ENCODE results near the gene UBE4B. TPM values are rescaled to one million over a fixed set of nuclear protein-coding genes. Genes with fewer than 3 reads are reported as not detected.
"Not testable (repeated sequence)": the region's sequence is repeated elsewhere in the genome, so short reads cannot be mapped to it uniquely, and the experiment has no call there.

Gene UBE4B
- total RNA-seq, 1 donor from 2014 or later: 54.8 TPM

DNA sequence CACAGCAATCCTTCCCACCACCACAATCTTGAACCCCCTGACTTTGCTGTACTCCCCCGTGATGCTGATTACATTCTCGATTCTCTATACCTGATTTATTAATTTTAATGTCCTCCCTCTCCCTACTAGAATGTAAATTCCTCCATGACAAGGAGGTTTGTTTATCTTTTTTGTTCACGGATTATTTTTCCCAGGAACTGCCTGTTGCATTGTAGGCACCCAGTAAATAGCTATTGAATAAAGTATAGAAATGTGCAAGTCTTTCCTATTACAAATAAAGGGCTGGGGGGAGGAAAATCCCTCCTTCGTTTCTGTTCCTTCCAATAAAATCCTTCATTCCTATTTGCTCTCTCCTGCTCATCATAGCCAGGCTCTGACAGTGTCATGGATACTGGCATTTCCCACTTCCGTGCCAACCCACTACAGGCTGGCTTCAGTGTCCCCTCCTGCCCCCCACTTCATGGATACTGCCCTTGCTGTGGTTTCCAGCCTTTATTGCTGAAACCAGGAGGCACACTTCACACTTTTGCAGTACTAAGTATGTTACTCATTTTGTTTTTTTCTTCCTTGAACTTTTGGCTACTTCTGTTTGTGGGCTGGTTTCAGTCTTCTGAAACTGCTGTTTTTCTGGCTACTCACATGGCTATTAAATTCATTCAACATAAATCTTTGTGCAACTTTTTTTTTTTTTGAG is 185.1 kb downstream of the UBE4B start:
- TF ChIP-seq, protein P1, sequence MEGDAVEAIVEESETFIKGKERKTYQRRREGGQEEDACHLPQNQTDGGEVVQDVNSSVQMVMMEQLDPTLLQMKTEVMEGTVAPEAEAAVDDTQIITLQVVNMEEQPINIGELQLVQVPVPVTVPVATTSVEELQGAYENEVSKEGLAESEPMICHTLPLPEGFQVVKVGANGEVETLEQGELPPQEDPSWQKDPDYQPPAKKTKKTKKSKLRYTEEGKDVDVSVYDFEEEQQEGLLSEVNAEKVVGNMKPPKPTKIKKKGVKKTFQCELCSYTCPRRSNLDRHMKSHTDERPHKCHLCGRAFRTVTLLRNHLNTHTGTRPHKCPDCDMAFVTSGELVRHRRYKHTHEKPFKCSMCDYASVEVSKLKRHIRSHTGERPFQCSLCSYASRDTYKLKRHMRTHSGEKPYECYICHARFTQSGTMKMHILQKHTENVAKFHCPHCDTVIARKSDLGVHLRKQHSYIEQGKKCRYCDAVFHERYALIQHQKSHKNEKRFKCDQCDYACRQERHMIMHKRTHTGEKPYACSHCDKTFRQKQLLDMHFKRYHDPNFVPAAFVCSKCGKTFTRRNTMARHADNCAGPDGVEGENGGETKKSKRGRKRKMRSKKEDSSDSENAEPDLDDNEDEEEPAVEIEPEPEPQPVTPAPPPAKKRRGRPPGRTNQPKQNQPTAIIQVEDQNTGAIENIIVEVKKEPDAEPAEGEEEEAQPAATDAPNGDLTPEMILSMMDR (IDR thresholded peaks at IDR 0.05; ENCODE audit: unreplicated experiment): no peak
- no peak for DNase-seq (ENCODE audit: low spot score)
- Mint-ChIP-seq H3K27me3 (ENCODE audit: unreplicated experiment) (peaks cover 3% of the 10 kb centered on the region), H3K4me3 (ENCODE audit: unreplicated experiment) (no peak overlapping the region), H3K4me1 (ENCODE audit: unreplicated experiment) (peaks cover 33% of the 10 kb centered on the region), H3K9me3 (ENCODE audit: unreplicated experiment) (no peaks in the 10 kb centered on the region), H3K36me3 (ENCODE audit: low read depth, unreplicated experiment) (peaks cover 2% of the 10 kb centered on the region), H3K27ac (ENCODE audit: unreplicated experiment) (peak overlapping the region; percentile 64)

DNA sequence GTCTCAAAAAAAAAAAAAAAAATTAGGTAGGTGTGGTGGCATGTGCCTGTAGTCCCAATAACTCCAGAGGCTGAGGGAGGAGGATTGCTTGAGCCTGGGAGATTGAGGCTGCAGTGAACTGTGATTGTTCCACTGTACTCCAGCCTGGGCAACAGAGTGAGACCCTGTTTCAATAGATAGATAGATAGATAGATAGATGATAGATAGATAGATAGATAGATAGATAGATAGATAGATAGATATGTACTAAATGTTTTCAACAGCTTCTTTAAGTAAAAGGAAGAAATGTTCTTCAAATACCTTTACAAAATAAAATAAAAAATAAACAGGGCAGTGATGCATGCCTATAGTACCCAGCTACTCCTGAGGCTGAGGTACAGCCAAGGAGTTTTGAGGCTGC is 187.4 kb downstream of the UBE4B start:
- H3K27me3 Mint-ChIP-seq (ENCODE audit: unreplicated experiment): no peaks in the 10 kb centered on the region
- H3K4me1 Mint-ChIP-seq (ENCODE audit: unreplicated experiment): peaks cover 21% of the 10 kb centered on the region
- H3K36me3 Mint-ChIP-seq (ENCODE audit: low read depth, unreplicated experiment): peaks cover 2% of the 10 kb centered on the region
- TF ChIP-seq, protein P1 (IDR thresholded peaks at IDR 0.05; ENCODE audit: unreplicated experiment): no peak
- H3K27ac Mint-ChIP-seq (ENCODE audit: unreplicated experiment): no peak overlapping the region
- H3K4me3 Mint-ChIP-seq (ENCODE audit: unreplicated experiment): no peak overlapping the region
- DNase-seq (ENCODE audit: low spot score): no peak
- no peaks in the 10 kb centered on the region for H3K9me3 Mint-ChIP-seq (ENCODE audit: unreplicated experiment)

DNA sequence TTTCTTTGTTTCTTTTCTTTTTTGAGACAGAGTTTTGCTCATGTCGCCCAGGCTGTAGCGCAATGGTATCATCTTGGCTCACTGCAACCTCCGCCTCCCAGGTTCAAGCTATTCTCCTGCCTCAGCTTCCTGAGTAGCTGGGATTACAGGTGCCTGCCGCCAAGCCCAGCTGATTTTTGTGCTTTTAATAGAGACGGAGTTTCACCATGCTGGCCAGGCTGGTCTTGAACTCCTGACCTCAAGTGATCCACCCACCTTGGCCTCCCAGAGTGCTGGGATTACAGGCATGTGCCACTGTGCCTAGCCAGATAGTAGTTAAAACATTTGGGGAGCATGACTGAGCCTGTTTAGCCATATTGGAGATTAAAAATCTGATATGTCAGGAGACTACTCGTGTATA is 187.9 kb downstream of the UBE4B start:
- not testable (repeated sequence) for H3K4me3 Mint-ChIP-seq (ENCODE audit: unreplicated experiment); H3K27me3 Mint-ChIP-seq (ENCODE audit: unreplicated experiment)
- peaks cover 18% of the 10 kb centered on the region for H3K4me1 Mint-ChIP-seq (ENCODE audit: unreplicated experiment)

DNA sequence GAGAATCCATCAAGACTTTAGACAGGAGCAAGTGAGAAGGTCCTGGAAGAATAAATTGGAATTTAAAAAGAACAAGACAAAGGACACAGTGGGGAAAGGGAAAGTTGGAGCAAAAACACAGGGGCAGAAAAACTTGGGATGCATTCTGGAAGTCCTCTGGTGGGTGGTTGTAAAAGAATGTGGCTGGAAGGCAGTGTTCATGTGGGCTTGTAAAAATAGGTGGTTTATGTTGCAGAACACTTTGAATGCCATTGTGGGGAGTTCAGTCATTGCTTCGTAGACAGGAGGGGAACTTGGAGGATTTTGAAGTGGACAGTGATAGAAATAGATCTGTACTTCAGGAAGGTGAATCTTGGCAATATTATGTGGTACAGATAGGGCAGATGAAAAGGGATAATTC is 192.8 kb downstream of the UBE4B start:
- Mint-ChIP-seq H3K9me3 (ENCODE audit: unreplicated experiment) (no peaks in the 10 kb centered on the region), H3K4me3 (ENCODE audit: unreplicated experiment) (no peak overlapping the region), H3K36me3 (ENCODE audit: low read depth, unreplicated experiment) (no peaks in the 10 kb centered on the region), H3K27ac (ENCODE audit: unreplicated experiment) (no peak overlapping the region), H3K27me3 (ENCODE audit: unreplicated experiment) (no peaks in the 10 kb centered on the region), H3K4me1 (ENCODE audit: unreplicated experiment) (no peaks in the 10 kb centered on the region)
- DNase-seq (ENCODE audit: low spot score): no peak
- TF ChIP-seq, protein P1 (IDR thresholded peaks at IDR 0.05; ENCODE audit: unreplicated experiment): no peak

More for the DNA sequence above, 187.9 kb downstream of the UBE4B start:
- H3K36me3 Mint-ChIP-seq (ENCODE audit: low read depth, unreplicated experiment); DNase-seq (ENCODE audit: low spot score); H3K27ac Mint-ChIP-seq (ENCODE audit: unreplicated experiment); H3K9me3 Mint-ChIP-seq (ENCODE audit: unreplicated experiment): not testable (repeated sequence)

DNA sequence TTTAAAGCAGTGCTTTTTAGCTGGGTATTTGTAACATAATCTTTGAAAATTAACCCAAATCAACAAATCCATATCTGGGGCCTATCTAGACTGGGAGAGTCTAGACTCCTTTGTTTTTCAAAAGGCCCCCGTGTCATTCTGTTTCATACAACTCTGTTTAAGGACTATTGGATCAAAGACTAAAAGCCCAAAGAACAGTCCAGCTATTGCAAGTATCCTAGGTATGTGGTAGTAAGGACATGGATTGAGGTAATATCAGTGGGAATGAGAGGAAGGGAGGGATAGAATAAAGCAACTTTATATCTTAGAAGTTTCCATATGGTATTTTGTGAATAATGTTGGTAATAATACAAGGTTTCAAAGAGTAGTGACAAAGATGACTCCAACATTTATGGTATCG is 195.8 kb downstream of the UBE4B start:
- Mint-ChIP-seq H3K9me3 (ENCODE audit: unreplicated experiment) (no peaks in the 10 kb centered on the region), H3K4me1 (ENCODE audit: unreplicated experiment) (no peaks in the 10 kb centered on the region), H3K36me3 (ENCODE audit: low read depth, unreplicated experiment) (no peaks in the 10 kb centered on the region), H3K27me3 (ENCODE audit: unreplicated experiment) (no peaks in the 10 kb centered on the region), H3K27ac (ENCODE audit: unreplicated experiment) (no peak overlapping the region), H3K4me3 (ENCODE audit: unreplicated experiment) (no peak overlapping the region)
- no peak for DNase-seq (ENCODE audit: low spot score)
- TF ChIP-seq, protein P1 (IDR thresholded peaks at IDR 0.05; ENCODE audit: unreplicated experiment): no peak
